Prostate gland (tissue), 2 donors: Measurements from ENCODE around the gene SASH3.

Experiments
- CTCF ChIP-seq, 4 experiments: fragments of 200-600 bp in 2 of 4; fragments of 450-650 bp in 2 of 4; sonication (generic) in 2 of 4; IDR thresholded peaks; 1 replicate in 3 of 4; 2 replicates in 1 of 4; pipeline ENCODE4 v1.5.1; 2016 to 2019; ENCODE audit warnings: antibody characterized with exemption in 4 of 4, mild to moderate bottlenecking in 2 of 4, moderate library complexity in 2 of 4
- POLR2A ChIP-seq: fragments of 450-650 bp; IDR thresholded peaks from one replicate; pipeline ENCODE4 v1.6.1; 2016; ENCODE audit warnings: antibody characterized with exemption, mild to moderate bottlenecking
- POLR2AphosphoS5 ChIP-seq: sonication (generic); formaldehyde crosslinking; IDR thresholded peaks from one replicate; pipeline ENCODE4 v1.6.1; 2017; ENCODE audit warnings: antibody characterized with exemption

DNA sequence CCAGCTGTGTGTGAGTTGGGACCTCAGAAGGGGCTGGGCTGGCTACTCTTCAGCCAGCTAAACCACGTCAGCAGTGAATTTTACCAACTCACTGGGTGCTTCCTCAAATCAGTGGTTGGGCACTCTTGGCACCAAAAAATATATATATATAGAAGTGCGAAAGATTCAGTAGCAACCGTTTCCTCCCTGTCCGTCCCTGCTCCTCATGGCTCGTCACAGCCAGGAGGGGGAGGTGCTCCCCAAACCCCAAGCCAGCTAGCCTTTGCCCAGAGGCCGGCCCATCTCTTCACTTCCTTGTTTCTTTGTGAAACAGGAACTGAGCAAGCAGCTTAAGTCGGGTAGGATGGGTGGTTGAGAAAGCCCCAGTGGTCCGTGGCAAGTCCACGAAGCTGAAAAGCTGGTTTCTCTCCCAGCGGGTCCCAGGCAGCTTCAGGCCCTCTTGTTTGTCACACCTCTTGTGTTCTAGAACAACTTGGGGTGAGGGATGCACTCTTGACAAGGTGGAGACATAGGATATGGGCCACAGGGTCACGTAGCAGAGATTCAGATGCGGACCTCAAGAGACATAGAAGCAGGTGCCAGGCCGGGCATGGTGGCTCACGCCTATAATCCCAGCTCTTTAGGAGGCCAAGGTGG is 6.8 kb upstream of the SASH3 start:
- TF ChIP-seq CTCF (IDR thresholded peaks at IDR 0.05) (no peak), POLR2AphosphoS5 (no peak), POLR2A (no peak)
